Naive thymus-derived CD4-positive, alpha-beta T cell (primary cell): Measurements from ENCODE around the gene GORAB. TPM values are rescaled to one million over a fixed set of nuclear protein-coding genes. Genes with fewer than 3 reads are reported as not detected.

Experiments
- ATAC-seq: fragments of 150-1000 bp; cut with Tn5 transposase; 2 replicates; pipeline ENCODE4 v1.10.0; 2021; ENCODE audit warnings: mild to moderate bottlenecking, moderate library complexity
- CTCF ChIA-PET: fragments of 350-600 bp; sonication (Branson Sonifier 250); formaldehyde crosslinking; loops from one replicate; lab custom pipeline; 2021; ENCODE audit warnings: antibody characterized with exemption; lab: Charles Lee
- POLR2A ChIA-PET: fragments of 350-600 bp; sonication (Branson Sonifier 250); formaldehyde crosslinking; loops from one replicate; lab custom pipeline; 2021; ENCODE audit warnings: antibody characterized with exemption, inconsistent platforms; lab: Charles Lee
- DNase-seq, 9 donors: peaks; one replicate each; pipeline versions ENCODE4 v3.0.0 to v3.0.0-alpha.2; 2020 to 2022; ENCODE audit warnings: mixed read lengths in 1 of 9
- H3K27ac ChIP-seq: one replicate; pipeline ENCODE4 v1.7.0; 2013; ENCODE audit warnings: mild to moderate bottlenecking, low read depth, low read length, moderate library complexity
- H3K27me3 ChIP-seq, 2 donors: one replicate each; pipeline ENCODE4 v1.7.0; 2013; ENCODE audit warnings: low read length in 2 of 2, mild to moderate bottlenecking in 2 of 2, moderate library complexity in 2 of 2; ENCODE audit not compliant: control insufficient read depth in 2 of 2, insufficient read depth in 2 of 2
- H3K36me3 ChIP-seq, 3 experiments: 1 replicate in 2 of 3; 2 replicates in 1 of 3; pipeline ENCODE4 v1.7.0; 2013; ENCODE audit warnings: low read length in 3 of 3, mild to moderate bottlenecking in 3 of 3, moderate library complexity in 1 of 3; ENCODE audit not compliant: insufficient read depth in 3 of 3, control insufficient read depth in 2 of 3
- H3K4me1 ChIP-seq, 2 donors: one replicate each; pipeline ENCODE4 v1.7.0; 2013; ENCODE audit warnings: low read length in 2 of 2, mild to moderate bottlenecking in 2 of 2, moderate library complexity in 1 of 2; ENCODE audit not compliant: control insufficient read depth in 2 of 2, insufficient read depth in 2 of 2
- H3K4me3 ChIP-seq: 2 replicates; pipeline ENCODE4 v1.7.0; 2013; ENCODE audit warnings: mild to moderate bottlenecking, low read length
- H3K9me3 ChIP-seq, 3 experiments: 1 replicate in 2 of 3; 2 replicates in 1 of 3; pipeline ENCODE4 v1.7.0; 2013; ENCODE audit warnings: low read length in 3 of 3; ENCODE audit not compliant: control insufficient read depth in 2 of 3
- H3K27ac Mint-ChIP-seq, 9 donors: one replicate each; pipeline ENCODE4 v1.8.0; 2020 to 2022; ENCODE audit warnings: mixed read lengths in 9 of 9, mild to moderate bottlenecking in 8 of 9, moderate library complexity in 5 of 9, inconsistent platforms in 2 of 9
- H3K27me3 Mint-ChIP-seq, 5 donors: one replicate each; pipeline ENCODE4 v1.8.0; 2021 to 2022; ENCODE audit warnings: mixed read lengths in 5 of 5, mild to moderate bottlenecking in 1 of 5
- H3K36me3 Mint-ChIP-seq, 5 donors: one replicate each; pipeline ENCODE4 v1.8.0; 2020 to 2022; ENCODE audit warnings: mixed read lengths in 5 of 5, mild to moderate bottlenecking in 3 of 5, inconsistent platforms in 1 of 5
- H3K4me1 Mint-ChIP-seq, 7 donors: one replicate each; pipeline ENCODE4 v1.8.0; 2020 to 2022; ENCODE audit warnings: mixed read lengths in 7 of 7, mild to moderate bottlenecking in 3 of 7, inconsistent platforms in 1 of 7
- H3K4me3 Mint-ChIP-seq, 10 donors: one replicate each; pipeline ENCODE4 v1.8.0; 2020 to 2022; ENCODE audit warnings: mild to moderate bottlenecking in 10 of 10, mixed read lengths in 10 of 10, moderate library complexity in 6 of 10, inconsistent platforms in 2 of 10
- H3K9me3 Mint-ChIP-seq, 11 donors: one replicate each; pipeline ENCODE4 v1.8.0; 2020 to 2022; ENCODE audit warnings: mixed read lengths in 11 of 11, mild to moderate bottlenecking in 4 of 11, inconsistent platforms in 1 of 11, moderate library complexity in 1 of 11
- intact Hi-C, 2 donors: fragments of 100-400 bp; cut with micrococcal nuclease; formaldehyde crosslinking; loops; one replicate each; pipeline ENCODE4 v1.15.1; 2023
- polyA plus RNA-seq, 2 donors: library from polyadenylated mRNA; unstranded; fragments of 300-500 nt; fragmentation: Illumina TruSeq; gene quantifications; one replicate each; pipeline ENCODE4 v1.2.3, GENCODE V29; 2021
- total RNA-seq, 6 experiments: library from RNA in 5 of 6; stranded (reverse) in 5 of 6; gene quantifications; 1 replicate in 5 of 6; 2 replicates in 1 of 6; pipeline ENCODE4 v1.2.3 and lab custom pipeline; 2021 to 2026

GORAB gene
- total and polyA plus RNA-seq, 7 experiments from 2014 or later: 4.6 to 25.3 (median 15.0) TPM

DNA sequence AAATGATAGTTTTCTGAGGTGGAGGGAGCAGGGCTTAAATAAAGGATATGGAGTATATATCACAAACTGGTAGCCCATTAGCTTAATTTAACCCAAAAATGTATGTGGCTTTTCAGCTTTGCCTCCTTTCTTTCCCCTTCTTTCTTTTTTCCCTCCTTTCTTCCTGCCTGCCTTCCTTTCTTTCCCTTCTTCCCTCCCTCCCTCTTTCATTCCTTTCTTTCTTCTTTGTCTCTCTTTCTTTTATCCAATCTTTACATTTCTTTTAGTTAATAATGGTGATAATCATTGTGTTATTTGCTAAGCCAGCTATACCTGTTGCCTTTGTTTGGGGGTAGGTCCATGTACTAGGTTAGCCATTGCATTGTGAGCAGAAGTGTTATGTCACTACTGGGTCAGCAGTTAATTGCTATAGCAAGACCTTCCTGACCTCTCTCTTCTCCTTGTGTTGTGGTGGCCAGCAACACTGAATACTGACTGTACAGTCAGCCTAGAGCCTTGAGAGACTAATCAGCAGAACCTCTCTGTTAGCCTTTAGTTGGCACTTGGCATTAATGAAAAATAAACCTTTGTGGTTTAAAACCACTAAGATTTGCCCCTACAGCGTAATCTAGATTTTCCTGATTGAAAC, 5.1 kb downstream of the GORAB start:
- H3K27ac ChIP-seq: no peak overlapping the region
- no peaks in the 10 kb centered on the region for H3K27me3 ChIP-seq
- H3K27me3 Mint-ChIP-seq: no peaks in the 10 kb centered on the region
- no peak overlapping the region for H3K4me3 ChIP-seq
- H3K9me3 ChIP-seq: no peaks in the 10 kb centered on the region
- DNase-seq: no peak
- peaks cover 0 to 17% (median 0%) of the 10 kb centered on the region in 3 experiments for H3K36me3 ChIP-seq
- ChIA-PET CTCF (no interaction called here), POLR2A (no interaction called here)
- peaks cover 11 to 35% (median 26%) of the 10 kb centered on the region in 7 donors for H3K4me1 Mint-ChIP-seq
- intact Hi-C loops: no loop called here
- no peak for ATAC-seq
- peaks cover 7 to 47% (median 33%) of the 10 kb centered on the region in 5 donors for H3K36me3 Mint-ChIP-seq
- H3K4me3 Mint-ChIP-seq: no peak overlapping the region
- peak overlapping the region in 2 of 9 donors; percentile 34 for H3K27ac Mint-ChIP-seq
- H3K9me3 Mint-ChIP-seq: no peaks in the 10 kb centered on the region
- H3K4me1 ChIP-seq: peaks cover 8 to 9% of the 10 kb centered on the region in 2 donors

DNA sequence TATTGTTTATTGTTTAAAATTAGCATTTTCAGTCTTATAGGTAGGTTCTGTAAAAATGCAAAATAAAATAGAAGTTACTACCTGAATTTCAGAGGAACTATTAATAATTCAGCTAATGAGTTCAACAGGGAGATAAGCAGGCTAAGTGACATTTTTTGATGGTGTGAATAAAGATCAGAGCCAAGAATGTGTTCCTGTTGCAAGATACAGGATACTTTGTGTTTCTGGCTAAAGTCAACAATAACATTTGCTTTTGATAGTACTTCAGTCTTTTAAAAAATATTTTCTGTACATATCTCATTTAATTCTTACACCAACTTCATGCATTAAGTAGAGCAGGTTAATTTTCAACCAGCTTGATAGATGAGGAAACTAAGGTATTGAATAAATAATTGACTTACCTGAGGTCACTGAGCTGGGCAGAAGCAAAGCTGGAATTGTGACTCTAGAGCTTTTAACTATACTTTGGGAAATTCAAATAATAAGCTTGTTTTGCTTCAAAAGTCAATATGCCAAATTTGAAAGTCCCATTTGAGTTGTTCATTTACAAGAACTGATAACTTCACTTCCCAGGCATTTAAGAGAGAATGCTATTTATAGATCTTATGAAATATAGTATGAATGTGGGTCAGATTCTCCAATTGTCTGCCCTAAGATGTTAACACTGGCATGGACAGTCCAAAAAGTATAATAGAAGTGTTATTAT, 6.0 kb downstream of the GORAB start:
- no peaks in the 10 kb centered on the region for H3K9me3 Mint-ChIP-seq
- Histone ChIP-seq H3K36me3 (peaks cover 0 to 20% (median 3%) of the 10 kb centered on the region in 3 experiments), H3K4me1 (peaks cover 4 to 7% of the 10 kb centered on the region in 2 donors), H3K27me3 (no peaks in the 10 kb centered on the region), H3K4me3 (no peak overlapping the region), H3K27ac (no peak overlapping the region), H3K9me3 (no peaks in the 10 kb centered on the region)
- no peaks in the 10 kb centered on the region for H3K27me3 Mint-ChIP-seq
- ChIA-PET CTCF (no interaction called here), POLR2A (no interaction called here)
- ATAC-seq: no peak
- H3K36me3 Mint-ChIP-seq: peaks cover 7 to 50% (median 35%) of the 10 kb centered on the region in 5 donors
- peaks cover 11 to 35% (median 26%) of the 10 kb centered on the region in 7 donors for H3K4me1 Mint-ChIP-seq
- intact Hi-C loops: no loop called here
- no peak overlapping the region for H3K27ac Mint-ChIP-seq
- DNase-seq: no peak
- no peak overlapping the region for H3K4me3 Mint-ChIP-seq

DNA sequence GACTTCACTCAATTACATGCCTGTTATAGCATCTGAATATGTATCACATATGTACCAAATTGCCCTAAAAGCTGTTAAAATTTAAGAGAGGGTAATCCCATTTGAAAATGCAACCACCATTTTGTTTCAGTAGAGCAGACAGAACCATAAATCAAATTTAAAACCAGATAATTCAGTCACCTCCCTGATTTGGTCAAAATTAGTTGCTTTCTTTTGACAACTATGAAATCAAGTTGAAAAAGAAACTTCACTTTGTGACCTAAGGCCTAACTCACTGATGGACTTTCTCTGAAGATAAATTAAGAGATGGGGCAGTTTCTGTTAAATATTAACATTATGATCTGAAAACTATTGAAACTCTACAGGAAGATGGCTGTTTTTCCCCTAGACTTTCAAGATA, 6.7 kb downstream of the GORAB start:
- no peak overlapping the region for H3K27ac Mint-ChIP-seq
- H3K4me1 Mint-ChIP-seq: peaks cover 11 to 35% (median 26%) of the 10 kb centered on the region in 7 donors
- H3K4me1 ChIP-seq: no peaks in the 10 kb centered on the region
- no peak for DNase-seq
- peaks cover 12 to 57% (median 41%) of the 10 kb centered on the region in 5 donors for H3K36me3 Mint-ChIP-seq
- ChIA-PET POLR2A (no interaction called here), CTCF (no interaction called here)
- H3K4me3 Mint-ChIP-seq: no peak overlapping the region
- no peaks in the 10 kb centered on the region for H3K9me3 Mint-ChIP-seq
- ATAC-seq: no peak
- H3K27ac ChIP-seq: no peak overlapping the region
- intact Hi-C loops: no loop called here
- H3K9me3 ChIP-seq: no peaks in the 10 kb centered on the region
- no peaks in the 10 kb centered on the region for H3K27me3 ChIP-seq
- no peaks in the 10 kb centered on the region for H3K27me3 Mint-ChIP-seq
- no peak overlapping the region for H3K4me3 ChIP-seq
- peaks cover 0 to 26% (median 7%) of the 10 kb centered on the region in 3 experiments for H3K36me3 ChIP-seq

DNA sequence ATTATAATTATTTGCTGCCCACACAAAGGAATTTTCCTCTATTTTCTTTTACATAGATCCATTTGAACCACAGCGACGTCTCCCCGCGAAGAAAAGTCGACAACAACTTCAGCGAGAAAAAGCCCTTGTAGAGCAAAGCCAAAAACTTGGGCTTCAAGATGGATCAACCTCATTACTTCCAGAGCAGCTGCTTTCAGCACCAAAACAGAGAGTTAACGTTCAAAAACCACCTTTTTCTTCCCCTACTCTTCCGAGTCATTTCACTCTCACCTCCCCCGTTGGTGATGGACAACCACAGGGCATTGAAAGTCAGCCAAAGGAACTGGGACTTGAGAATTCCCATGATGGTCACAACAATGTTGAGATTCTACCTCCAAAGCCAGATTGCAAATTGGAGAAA, 7.2 kb downstream of the GORAB start:
- Mint-ChIP-seq H3K9me3 (no peaks in the 10 kb centered on the region), H3K36me3 (peaks cover 17 to 62% (median 46%) of the 10 kb centered on the region in 5 donors), H3K4me1 (peaks cover 11 to 35% (median 26%) of the 10 kb centered on the region in 7 donors), H3K27me3 (no peaks in the 10 kb centered on the region), H3K4me3 (no peak overlapping the region), H3K27ac (no peak overlapping the region)
- H3K9me3 ChIP-seq: no peaks in the 10 kb centered on the region
- H3K36me3 ChIP-seq: peaks cover 0 to 30% (median 7%) of the 10 kb centered on the region in 3 experiments
- H3K27ac ChIP-seq: no peak overlapping the region
- intact Hi-C loops: no loop called here
- H3K4me1 ChIP-seq: no peaks in the 10 kb centered on the region
- ChIA-PET POLR2A (no interaction called here), CTCF (no interaction called here)
- no peak for DNase-seq
- no peaks in the 10 kb centered on the region for H3K27me3 ChIP-seq
- H3K4me3 ChIP-seq: no peak overlapping the region
- ATAC-seq: no peak

DNA sequence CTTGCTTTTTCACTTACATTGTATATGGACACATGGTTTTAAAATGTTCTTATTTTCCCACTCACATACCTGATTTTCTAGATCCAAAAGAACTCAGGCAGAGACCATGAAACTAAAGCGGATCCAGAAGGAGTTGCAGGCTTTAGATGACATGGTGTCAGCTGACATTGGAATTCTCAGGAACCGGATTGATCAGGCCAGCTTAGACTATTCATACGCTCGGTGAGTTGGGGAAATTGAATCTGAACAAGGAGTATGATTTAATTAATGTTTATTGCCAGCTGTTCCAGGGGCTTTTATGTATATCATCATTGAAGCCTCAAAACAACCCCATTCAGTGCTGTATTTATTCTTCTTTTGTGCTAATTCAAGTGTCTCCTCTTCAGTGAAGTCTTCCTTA, 12.7 kb downstream of the GORAB start:
- peaks cover 0 to 4% (median 0%) of the 10 kb centered on the region in 11 donors for H3K9me3 Mint-ChIP-seq
- H3K4me1 ChIP-seq: no peaks in the 10 kb centered on the region
- H3K36me3 Mint-ChIP-seq: peaks cover 36 to 77% (median 65%) of the 10 kb centered on the region in 5 donors
- peaks cover 13 to 48% (median 17%) of the 10 kb centered on the region in 3 experiments for H3K36me3 ChIP-seq
- no peak for DNase-seq
- H3K27me3 Mint-ChIP-seq: no peaks in the 10 kb centered on the region
- H3K4me3 Mint-ChIP-seq: no peak overlapping the region
- no peak overlapping the region for H3K4me3 ChIP-seq
- ChIA-PET POLR2A (no interaction called here), CTCF (interaction anchor here (0.6 kb wide), 1 partner anchor 619 kb away, joined by 3 read pairs; no protein-coding TSS in a partner anchor)
- H3K9me3 ChIP-seq: no peaks in the 10 kb centered on the region
- no peak overlapping the region for H3K27ac Mint-ChIP-seq
- peaks cover 0 to 7% (median 4%) of the 10 kb centered on the region in 7 donors for H3K4me1 Mint-ChIP-seq
- no peak for ATAC-seq
- H3K27me3 ChIP-seq: no peaks in the 10 kb centered on the region
- intact Hi-C loops: no loop called here
- H3K27ac ChIP-seq: no peak overlapping the region

DNA sequence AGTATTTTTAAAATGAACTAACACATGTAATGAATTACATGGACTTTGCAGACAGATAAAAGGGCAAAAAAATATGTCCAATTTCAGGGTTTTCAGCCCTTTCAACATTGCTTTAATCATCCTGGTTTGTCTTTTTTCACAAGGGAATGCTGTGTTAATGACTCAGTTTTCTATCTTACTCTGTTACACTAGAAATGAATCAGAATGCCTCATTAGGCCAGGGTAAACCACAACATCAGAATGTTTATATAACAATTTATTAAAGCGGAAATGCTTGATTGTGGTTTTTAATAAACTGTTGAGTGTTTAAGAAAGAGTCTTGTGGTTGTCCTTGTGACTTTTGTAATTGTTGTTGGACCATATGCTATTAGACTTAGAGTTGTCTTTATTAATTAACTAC, 13.5 kb downstream of the GORAB start:
- H3K27ac Mint-ChIP-seq: no peak overlapping the region
- POLR2A ChIA-PET: no interaction called here
- H3K4me1 Mint-ChIP-seq: peaks cover 0 to 7% (median 2%) of the 10 kb centered on the region in 7 donors

More for the DNA sequence above, 13.5 kb downstream of the GORAB start:
- Histone ChIP-seq H3K9me3 (no peaks in the 10 kb centered on the region), H3K36me3 (peaks cover 13 to 51% (median 23%) of the 10 kb centered on the region in 3 experiments), H3K4me1 (no peaks in the 10 kb centered on the region), H3K27me3 (no peaks in the 10 kb centered on the region), H3K4me3 (no peak overlapping the region), H3K27ac (no peak overlapping the region)
- Mint-ChIP-seq H3K4me3 (no peak overlapping the region), H3K27me3 (no peaks in the 10 kb centered on the region), H3K36me3 (peaks cover 37 to 76% (median 63%) of the 10 kb centered on the region in 5 donors), H3K9me3 (peaks cover 0 to 4% (median 0%) of the 10 kb centered on the region in 11 donors)
- ATAC-seq (no peak), DNase-seq (no peak)
- intact Hi-C loops: no loop called here
- CTCF ChIA-PET: no interaction called here
